HG03442 (cell line): Measurements from ENCODE around the gene EMSY.
"Not testable (repeated sequence)": the region's sequence is repeated elsewhere in the genome, so short reads cannot be mapped to it uniquely, and the experiment has no call there.

Source experiments
- ATAC-seq: cut with Tn5 transposase; IDR thresholded peaks from one replicate; pipeline ENCODE4 v1.9.1; 2021; ENCODE audit warnings: mild to moderate bottlenecking, moderate library complexity; ENCODE audit not compliant: unreplicated experiment

The EMSY gene, protein sequence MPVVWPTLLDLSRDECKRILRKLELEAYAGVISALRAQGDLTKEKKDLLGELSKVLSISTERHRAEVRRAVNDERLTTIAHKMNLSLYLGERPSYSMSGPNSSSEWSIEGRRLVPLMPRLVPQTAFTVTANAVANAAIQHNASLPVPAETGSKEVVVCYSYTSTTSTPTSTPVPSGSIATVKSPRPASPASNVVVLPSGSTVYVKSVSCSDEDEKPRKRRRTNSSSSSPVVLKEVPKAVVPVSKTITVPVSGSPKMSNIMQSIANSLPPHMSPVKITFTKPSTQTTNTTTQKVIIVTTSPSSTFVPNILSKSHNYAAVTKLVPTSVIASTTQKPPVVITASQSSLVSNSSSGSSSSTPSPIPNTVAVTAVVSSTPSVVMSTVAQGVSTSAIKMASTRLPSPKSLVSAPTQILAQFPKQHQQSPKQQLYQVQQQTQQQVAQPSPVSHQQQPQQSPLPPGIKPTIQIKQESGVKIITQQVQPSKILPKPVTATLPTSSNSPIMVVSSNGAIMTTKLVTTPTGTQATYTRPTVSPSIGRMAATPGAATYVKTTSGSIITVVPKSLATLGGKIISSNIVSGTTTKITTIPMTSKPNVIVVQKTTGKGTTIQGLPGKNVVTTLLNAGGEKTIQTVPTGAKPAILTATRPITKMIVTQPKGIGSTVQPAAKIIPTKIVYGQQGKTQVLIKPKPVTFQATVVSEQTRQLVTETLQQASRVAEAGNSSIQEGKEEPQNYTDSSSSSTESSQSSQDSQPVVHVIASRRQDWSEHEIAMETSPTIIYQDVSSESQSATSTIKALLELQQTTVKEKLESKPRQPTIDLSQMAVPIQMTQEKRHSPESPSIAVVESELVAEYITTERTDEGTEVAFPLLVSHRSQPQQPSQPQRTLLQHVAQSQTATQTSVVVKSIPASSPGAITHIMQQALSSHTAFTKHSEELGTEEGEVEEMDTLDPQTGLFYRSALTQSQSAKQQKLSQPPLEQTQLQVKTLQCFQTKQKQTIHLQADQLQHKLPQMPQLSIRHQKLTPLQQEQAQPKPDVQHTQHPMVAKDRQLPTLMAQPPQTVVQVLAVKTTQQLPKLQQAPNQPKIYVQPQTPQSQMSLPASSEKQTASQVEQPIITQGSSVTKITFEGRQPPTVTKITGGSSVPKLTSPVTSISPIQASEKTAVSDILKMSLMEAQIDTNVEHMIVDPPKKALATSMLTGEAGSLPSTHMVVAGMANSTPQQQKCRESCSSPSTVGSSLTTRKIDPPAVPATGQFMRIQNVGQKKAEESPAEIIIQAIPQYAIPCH (N-terminal part only)

DNA sequence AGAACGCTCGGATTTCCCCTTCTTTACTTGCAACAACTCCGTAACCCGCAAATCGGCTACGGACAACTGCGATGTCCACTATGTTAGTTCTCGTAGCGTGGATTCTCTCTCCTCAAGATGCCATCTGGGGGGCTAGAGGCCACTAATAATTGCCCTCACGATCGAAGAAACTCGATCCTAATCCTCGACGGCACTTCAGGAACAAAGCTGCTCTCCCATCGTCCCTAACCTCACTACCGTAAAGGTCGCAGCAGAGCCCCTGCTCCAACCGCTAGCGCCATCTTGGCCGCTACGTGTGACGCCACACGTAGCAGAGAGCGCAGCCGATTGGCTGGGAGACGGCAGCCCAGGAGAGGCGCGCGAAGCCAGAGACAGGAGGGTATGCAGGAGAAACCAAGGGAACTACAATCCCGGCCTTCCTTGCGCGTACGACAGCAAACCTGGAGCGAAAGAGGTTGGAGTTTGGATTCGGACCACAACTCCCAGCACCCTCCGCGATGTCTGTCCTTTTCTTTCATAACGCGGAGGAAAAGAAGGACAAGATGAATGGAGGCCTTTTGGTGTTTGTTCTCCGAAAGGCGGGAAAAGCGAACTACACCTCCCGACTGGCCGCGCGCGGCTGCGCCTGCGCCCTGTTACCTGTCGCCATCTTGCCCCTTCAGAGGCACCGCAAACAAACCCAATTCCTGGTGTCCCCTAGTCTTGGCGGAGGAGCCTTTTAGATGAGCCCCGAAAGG lies at the start of gene EMSY:
Gene EMSY (plus strand): TSS at position 635 of the 737 bp plus-strand sequence. CDS start 1,921 bp downstream, outside the sequence.
- ATAC-seq, result peak; percentile 89

GRCh38 chr11:76395296-76395695 lies 49.5 kb upstream of the EMSY start:
- ATAC-seq, result no peak

- ATAC-seq, result no peak
Measured at GRCh38 chr11:76397383-76397782, 47.4 kb upstream of the EMSY start.

DNA sequence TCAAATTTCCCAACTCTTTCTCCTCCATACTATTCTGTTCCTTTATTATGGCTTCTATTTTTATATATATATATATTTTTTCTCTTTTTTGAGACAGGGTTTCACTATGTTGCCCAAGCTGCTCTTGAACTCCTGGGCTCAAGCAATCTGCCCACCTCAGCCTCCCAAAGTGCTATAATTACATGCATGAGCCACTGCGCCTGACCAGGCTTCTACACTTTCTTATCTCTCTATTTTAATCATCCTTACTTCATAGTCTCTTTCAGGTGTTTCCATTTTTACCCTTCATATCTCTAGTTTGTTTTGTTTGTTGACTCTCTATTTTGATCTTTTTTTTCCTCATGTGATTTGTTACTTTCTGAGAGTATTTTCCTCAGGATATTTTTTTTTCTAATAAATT lies 43.9 kb upstream of the EMSY start:
- ATAC-seq, result no peak

DNA sequence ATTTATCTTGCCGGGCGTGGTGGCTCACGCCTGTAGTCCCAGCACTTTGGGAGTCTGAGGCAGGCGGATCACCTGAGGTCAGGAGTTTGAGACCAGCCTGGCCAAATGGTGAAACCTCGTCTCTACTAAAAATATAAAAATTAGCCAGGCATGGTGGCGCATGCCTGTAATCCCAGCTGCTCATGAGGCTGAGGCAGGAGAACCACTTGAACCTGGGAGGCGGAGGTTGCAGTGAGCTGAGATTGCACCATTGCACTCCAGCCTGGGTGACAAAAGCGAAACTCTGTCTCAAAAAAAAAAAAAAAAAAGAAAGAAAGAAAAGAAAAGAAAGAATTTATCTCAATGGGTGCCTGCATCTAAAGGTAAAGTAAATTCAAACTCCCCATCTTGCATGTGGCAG lies 43.3 kb upstream of the EMSY start:
- not testable (repeated sequence) for ATAC-seq

DNA sequence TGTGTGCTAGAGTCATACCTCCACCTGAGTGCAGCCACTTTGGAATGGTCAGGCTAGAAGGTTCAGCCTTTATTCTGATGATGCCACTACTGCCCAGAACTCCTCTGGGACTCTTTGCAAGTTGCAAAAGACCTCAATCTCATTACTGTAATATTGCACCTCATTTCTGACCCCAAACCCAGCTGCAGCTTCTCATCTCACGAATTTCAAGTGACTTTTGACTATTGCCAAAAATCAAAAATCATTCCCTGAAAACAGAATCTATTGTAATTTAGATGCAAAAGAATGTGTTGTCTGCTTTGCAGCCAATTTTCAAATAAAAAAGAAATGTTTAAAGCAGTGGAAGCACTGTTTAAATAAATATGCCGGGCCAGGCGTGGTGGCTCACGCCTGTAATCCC lies 38.5 kb upstream of the EMSY start:
- no peak for ATAC-seq

- no peak for ATAC-seq
Measured at GRCh38 chr11:76408171-76408965, 36.5 kb upstream of the EMSY start.

GRCh38 chr11:76410851-76411357 lies 33.9 kb upstream of the EMSY start:
- ATAC-seq, result no peak

DNA sequence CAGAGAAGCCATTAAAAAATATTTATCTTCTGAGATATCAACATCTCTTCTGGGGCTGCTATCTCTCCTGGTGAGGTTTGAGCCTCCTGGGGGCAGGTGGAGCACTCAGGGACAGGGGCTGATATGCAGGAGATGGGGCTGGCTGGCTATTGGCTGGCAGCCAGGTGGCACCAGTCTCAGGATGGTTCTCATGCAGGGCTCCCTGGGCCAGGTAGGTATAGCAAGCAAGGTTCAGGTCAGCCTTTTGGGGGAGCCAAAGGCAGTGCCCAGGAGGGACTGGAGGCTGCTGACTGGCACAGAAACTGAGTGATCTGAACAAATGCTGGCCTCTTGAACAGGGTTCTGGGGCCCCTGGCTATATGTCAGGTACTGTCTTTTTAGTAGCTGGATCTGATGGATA lies 29.7 kb upstream of the EMSY start:
- ATAC-seq, result no peak

GRCh38 chr11:76419896-76420295 lies 24.9 kb upstream of the EMSY start:
- ATAC-seq, result no peak

DNA sequence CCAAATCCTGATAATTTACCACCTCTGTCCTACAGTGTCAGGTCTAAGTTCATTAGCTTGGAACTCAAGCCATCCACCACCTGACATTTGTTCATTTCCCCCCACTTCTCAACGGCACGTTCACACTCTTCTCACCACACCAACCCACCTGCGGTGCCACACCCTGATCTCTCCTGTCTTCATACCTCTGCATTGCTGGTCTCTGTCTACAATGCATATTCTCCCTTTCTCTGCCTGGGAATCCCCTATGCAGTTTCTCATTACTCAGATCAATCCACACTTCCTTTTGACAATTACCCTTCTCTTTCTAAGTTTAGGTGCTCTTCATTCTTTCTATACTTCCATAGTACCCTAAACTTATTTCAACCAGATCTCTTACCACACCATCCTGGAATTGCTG lies 20.4 kb upstream of the EMSY start:
- ATAC-seq, result peak; percentile 73

DNA sequence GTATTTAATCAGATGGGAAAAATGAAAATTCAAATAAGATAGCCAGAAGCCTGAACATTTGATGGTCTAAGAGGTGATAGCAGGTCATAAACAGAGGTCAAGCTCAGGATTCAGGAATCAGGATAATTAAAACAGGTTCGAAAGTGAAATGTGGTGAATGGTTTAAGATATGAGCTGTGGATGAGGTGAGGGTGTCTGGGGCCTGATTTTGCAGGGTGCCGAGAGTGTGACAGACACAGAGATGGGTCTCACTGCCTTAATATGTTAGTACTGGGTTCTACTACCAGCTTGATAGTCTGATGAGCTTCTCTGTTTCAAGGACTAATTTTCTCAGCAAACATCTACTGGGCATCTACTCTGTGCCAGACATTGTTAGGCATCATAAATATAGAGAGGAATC lies 19.9 kb upstream of the EMSY start:
- peak; percentile 47 for ATAC-seq

DNA sequence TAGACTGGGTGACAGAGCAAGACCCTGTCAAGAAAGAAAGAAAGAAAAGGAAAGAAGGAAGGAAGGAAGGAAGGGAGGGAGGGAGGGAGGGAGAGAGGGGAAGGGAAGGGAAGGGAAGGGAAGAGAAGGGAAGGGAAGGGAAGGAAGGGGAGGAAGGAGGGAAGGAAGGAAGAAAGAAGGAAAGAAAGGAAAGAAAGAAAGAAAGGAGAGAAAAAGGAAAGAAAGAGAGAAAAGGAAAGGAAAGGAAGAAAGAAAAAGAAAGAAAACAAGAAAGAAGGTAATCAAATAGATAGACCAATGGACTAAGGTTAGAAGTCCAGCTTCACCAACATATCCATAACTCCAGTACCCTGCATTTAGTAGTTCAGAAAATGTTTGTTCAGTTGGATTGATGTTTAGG lies 18.2 kb upstream of the EMSY start:
- no peak for ATAC-seq

DNA sequence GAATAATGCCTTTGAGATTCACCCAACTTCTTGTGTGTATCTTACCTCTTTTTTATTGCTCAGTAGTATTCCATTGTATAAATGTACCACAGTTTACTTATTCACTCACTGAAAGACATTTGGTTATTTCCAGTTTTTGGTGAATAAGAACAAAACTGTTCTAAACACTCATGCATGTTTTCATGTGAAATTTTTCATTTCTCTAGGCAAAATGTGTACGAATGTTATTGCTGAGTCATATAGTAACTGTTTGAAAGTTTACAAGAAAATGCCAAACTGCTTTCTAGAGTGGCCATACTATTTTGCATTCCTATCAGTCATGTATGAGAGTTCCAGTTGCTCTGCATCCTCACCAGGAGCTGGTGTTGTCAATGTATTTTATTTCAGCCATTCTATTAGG lies 8.8 kb upstream of the EMSY start:
- no peak for ATAC-seq

DNA sequence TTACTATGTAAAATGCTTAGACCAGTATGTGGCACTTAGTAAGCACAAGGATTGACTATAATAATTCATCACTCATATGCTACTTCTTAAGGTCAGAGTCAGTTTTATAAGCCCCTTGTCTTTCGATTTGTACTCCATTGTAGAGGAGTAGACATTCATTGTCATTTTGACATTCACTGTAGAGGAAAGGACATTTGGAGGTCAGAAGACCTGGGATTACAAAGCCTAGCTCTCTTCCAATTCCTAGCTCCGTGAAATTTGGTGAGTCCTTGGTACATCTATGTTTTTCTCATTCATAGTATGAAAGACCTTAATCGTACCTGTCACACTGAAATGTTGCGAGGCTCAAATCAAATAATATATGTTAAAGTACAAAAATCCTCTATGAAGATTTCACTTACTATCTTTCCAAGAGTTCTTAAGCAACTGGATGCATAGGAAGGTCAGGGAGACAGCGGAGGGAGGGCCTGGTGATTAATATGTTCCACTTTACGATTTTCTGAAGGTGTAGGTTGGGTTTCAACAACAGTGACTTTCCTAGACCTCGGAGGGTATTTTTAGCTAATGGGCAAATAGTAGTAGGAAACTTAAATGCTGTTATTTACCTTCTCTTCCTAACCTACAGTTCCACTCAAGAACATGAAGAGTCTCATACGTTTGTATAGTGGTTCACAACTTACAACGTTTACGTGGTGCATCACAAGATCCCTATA lies 1.4 kb upstream of the EMSY start:
- no peak for ATAC-seq

DNA sequence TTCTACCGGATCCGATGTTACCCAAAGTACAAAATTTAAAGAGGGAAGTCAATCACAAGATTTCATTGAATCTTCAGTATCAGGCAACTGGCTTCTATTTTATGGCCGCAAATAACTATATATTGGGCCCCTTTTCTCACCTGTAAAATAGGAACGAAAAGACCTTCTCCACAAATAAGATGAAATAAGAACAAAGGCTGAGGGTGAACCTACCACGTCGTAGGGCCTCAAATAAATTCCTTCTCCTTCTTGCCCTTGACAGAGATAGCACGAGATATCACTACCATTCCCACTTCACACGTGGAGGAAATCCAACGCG lies 794 bp upstream of the EMSY start:
- ATAC-seq, result no peak

GRCh38 chr11:76445121-76446084 lies 585 bp downstream of the EMSY start:
- peak; percentile 31 for ATAC-seq

DNA sequence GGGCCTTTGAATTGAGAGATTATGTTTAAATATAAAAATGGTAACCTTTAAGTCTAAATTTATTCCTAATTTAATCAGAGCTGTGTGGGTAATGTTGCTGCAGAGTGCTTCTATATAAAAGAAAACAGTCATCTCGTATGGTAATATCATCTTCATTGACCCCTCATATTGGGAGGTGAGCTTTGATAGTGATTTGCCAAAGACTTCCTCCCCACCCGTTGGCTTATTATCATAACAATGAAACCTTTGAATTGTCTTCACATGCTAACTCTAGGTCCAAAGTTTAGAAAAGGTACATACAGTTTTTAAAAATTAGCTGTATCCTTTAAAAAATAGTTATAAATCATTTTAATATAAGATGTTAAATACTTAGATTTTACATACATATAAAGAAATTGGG lies 3.7 kb downstream of the EMSY start:
- ATAC-seq, result no peak
